H9 (cell line): ENCODE data around the gene NAPB. TPM values are rescaled to one million over a fixed set of nuclear protein-coding genes. Genes with fewer than 3 reads are reported as not detected.

Source experiments
- DNase-seq: peaks from one replicate; pipeline ENCODE4 v3.0.0-alpha.2; 2017
- H2AFZ ChIP-seq: one replicate; pipeline ENCODE4 v1.6.1; 2013; ENCODE audit warnings: mild to moderate bottlenecking, low read length, control low read depth, moderate library complexity
- H2AK5ac ChIP-seq: 2 replicates; pipeline ENCODE4 v1.6.1; 2013; ENCODE audit warnings: low read length, control low read depth, mixed read lengths; ENCODE audit not compliant: insufficient read length
- H2BK120ac ChIP-seq: one replicate; pipeline ENCODE4 v1.6.1; 2013; ENCODE audit warnings: low read depth, mild to moderate bottlenecking, low read length, control low read depth, inconsistent platforms; ENCODE audit not compliant: poor library complexity, severe bottlenecking
- H2BK12ac ChIP-seq: 2 replicates; pipeline ENCODE4 v1.6.1; 2013; ENCODE audit warnings: low read length, control low read depth, mixed read lengths, low read depth; ENCODE audit not compliant: insufficient read length
- H2BK15ac ChIP-seq: 2 replicates; pipeline ENCODE4 v1.6.1; 2013; ENCODE audit warnings: low read depth, low read length, control low read depth
- H2BK20ac ChIP-seq: one replicate; pipeline ENCODE4 v1.6.1; 2013; ENCODE audit warnings: low read depth, mild to moderate bottlenecking, low read length, control low read depth, inconsistent platforms; ENCODE audit not compliant: poor library complexity, severe bottlenecking
- H2BK5ac ChIP-seq: 2 replicates; pipeline ENCODE4 v1.6.1; 2013; ENCODE audit warnings: low read length, control low read depth, mixed read lengths; ENCODE audit not compliant: insufficient read length
- H3K14ac ChIP-seq: 2 replicates; pipeline ENCODE4 v1.6.1; 2013; ENCODE audit warnings: low read length, control low read depth; ENCODE audit not compliant: insufficient read depth
- H3K18ac ChIP-seq: 2 replicates; pipeline ENCODE4 v1.6.1; 2013; ENCODE audit warnings: low read depth, mild to moderate bottlenecking, mixed read lengths, low read length, control low read depth; ENCODE audit not compliant: insufficient read length
- H3K23ac ChIP-seq: 2 replicates; pipeline ENCODE4 v1.6.1; 2013; ENCODE audit warnings: low read length, control low read depth, mixed read lengths, low read depth; ENCODE audit not compliant: insufficient read length
- H3K23me2 ChIP-seq: 2 replicates; pipeline ENCODE4 v1.6.1; 2013; ENCODE audit warnings: low read depth, mild to moderate bottlenecking, mixed read lengths, low read length, control low read depth; ENCODE audit not compliant: insufficient read length, poor library complexity, severe bottlenecking
- H3K27ac ChIP-seq: 2 replicates; pipeline ENCODE4 v1.5.1; 2013; ENCODE audit warnings: low read length, control low read depth, mixed read lengths, low read depth; ENCODE audit not compliant: insufficient read length
- H3K27me3 ChIP-seq: 2 replicates; pipeline ENCODE4 v1.6.1; 2013; ENCODE audit warnings: low read length, control low read depth, inconsistent platforms; ENCODE audit not compliant: insufficient read depth
- H3K4ac ChIP-seq: 2 replicates; pipeline ENCODE4 v1.6.1; 2013; ENCODE audit warnings: low read depth, mild to moderate bottlenecking, control low read depth, inconsistent platforms, low read length, moderate library complexity
- H3K4me1 ChIP-seq: 2 replicates; pipeline ENCODE4 v1.6.1; 2013; ENCODE audit warnings: low read length, control low read depth, inconsistent platforms; ENCODE audit not compliant: insufficient read depth
- H3K4me2 ChIP-seq: 2 replicates; pipeline ENCODE4 v1.6.1; 2013; ENCODE audit warnings: low read length, control low read depth, mixed read lengths; ENCODE audit not compliant: insufficient read length, insufficient read depth
- H3K56ac ChIP-seq: 2 replicates; pipeline ENCODE4 v1.6.1; 2013; ENCODE audit warnings: low read depth, mild to moderate bottlenecking, mixed read lengths, low read length, control low read depth; ENCODE audit not compliant: insufficient read length
- H3K79me1 ChIP-seq: 2 replicates; pipeline ENCODE4 v1.6.1; 2013; ENCODE audit warnings: low read depth, mild to moderate bottlenecking, moderate library complexity, low read length, control low read depth, inconsistent platforms; ENCODE audit not compliant: insufficient read depth, poor library complexity, severe bottlenecking
- H3K79me2 ChIP-seq: 2 replicates; pipeline ENCODE4 v1.6.1; 2013; ENCODE audit warnings: low read length, control low read depth, inconsistent platforms; ENCODE audit not compliant: insufficient read depth
- H3K9ac ChIP-seq: 2 replicates; pipeline ENCODE4 v1.6.1; 2013; ENCODE audit warnings: low read length, control low read depth, mixed read lengths; ENCODE audit not compliant: insufficient read length; ENCODE audit errors: extremely low read depth
- H3K9me3 ChIP-seq: one replicate; pipeline ENCODE4 v1.6.1; 2013; ENCODE audit warnings: low read depth, low read length, inconsistent platforms; ENCODE audit not compliant: control insufficient read depth
- H3T11ph ChIP-seq: one replicate; pipeline ENCODE4 v1.6.1; 2013; ENCODE audit warnings: mild to moderate bottlenecking, low read length, control low read depth, inconsistent platforms
- H4K20me1 ChIP-seq: one replicate; pipeline ENCODE4 v1.6.1; 2013; ENCODE audit not compliant: control insufficient read depth, insufficient read length, insufficient read depth
- H4K5ac ChIP-seq: 2 replicates; pipeline ENCODE4 v1.6.1; 2013; ENCODE audit warnings: low read depth, mild to moderate bottlenecking, mixed read lengths, low read length, control low read depth; ENCODE audit not compliant: insufficient read length
- H4K8ac ChIP-seq: replicated peaks from 2 replicates; pipeline ENCODE4 v1.6.1; 2013; ENCODE audit warnings: low read length, control low read depth, mixed read lengths, low read depth; ENCODE audit not compliant: insufficient read length
- H4K91ac ChIP-seq: 2 replicates; pipeline ENCODE4 v1.6.1; 2013; ENCODE audit warnings: low read depth, mild to moderate bottlenecking, moderate library complexity, mixed read lengths, low read length, control low read depth; ENCODE audit not compliant: insufficient read length
- H3K27ac Mint-ChIP-seq, 3 experiments: 2 replicates in 2 of 3; 3 replicates in 1 of 3; pipeline ENCODE4 v1.8.0; 2020 to 2021; ENCODE audit warnings: mixed read lengths in 3 of 3, mild to moderate bottlenecking in 1 of 3, moderate library complexity in 1 of 3
- H3K27me3 Mint-ChIP-seq: 2 replicates; pipeline ENCODE4 v1.8.0; 2021; ENCODE audit warnings: low read depth, mild to moderate bottlenecking, moderate library complexity, mixed read lengths
- H3K36me3 Mint-ChIP-seq, 3 experiments: 2 replicates in 2 of 3; 3 replicates in 1 of 3; pipeline ENCODE4 v1.8.0; 2020 to 2021; ENCODE audit warnings: low read depth in 3 of 3, mixed read lengths in 3 of 3; ENCODE audit not compliant: insufficient read depth in 1 of 3
- H3K4me1 Mint-ChIP-seq, 2 experiments: 2 replicates each; pipeline ENCODE4 v1.8.0; 2020; ENCODE audit warnings: mixed read lengths in 2 of 2
- H3K4me3 Mint-ChIP-seq, 2 experiments: 2 replicates in 1 of 2; 3 replicates in 1 of 2; pipeline ENCODE4 v1.8.0; 2020 to 2021; ENCODE audit warnings: mild to moderate bottlenecking in 2 of 2, mixed read lengths in 2 of 2, moderate library complexity in 1 of 2
- H3K9me3 Mint-ChIP-seq, 2 experiments: 2 replicates in 1 of 2; 3 replicates in 1 of 2; pipeline ENCODE4 v1.8.0; 2020; ENCODE audit warnings: mild to moderate bottlenecking in 2 of 2, mixed read lengths in 2 of 2, moderate library complexity in 1 of 2
- WGBS: extraction: QIAGEN DNeasy Blood & Tissue Kit; methylation state at CpG from one replicate; pipeline ENCODE4 v1.1.7; 2013; ENCODE audit warnings: missing lambda C conversion rate, low lambda C conversion rate, mixed read lengths; ENCODE audit not compliant: insufficient read length; ENCODE audit errors: extremely low coverage; 5-methylcytosine and 5-hydroxymethylcytosine counted together
- total RNA-seq: library from RNA; stranded (reverse); gene quantifications from 2 replicates; pipeline ENCODE4 v1.2.1, GENCODE V29; 2021
- TF ChIP-seq, protein P1 (sequence below): fragments of 200-600 bp; sonication (generic); conservative IDR thresholded peaks from 3 replicates; pipeline ENCODE4 v1.8.0; 2021; ENCODE audit warnings: antibody characterized with exemption, mild to moderate bottlenecking

Gene NAPB
- total RNA-seq, 1 experiment from 2014 or later, result 10.4 TPM

DNA sequence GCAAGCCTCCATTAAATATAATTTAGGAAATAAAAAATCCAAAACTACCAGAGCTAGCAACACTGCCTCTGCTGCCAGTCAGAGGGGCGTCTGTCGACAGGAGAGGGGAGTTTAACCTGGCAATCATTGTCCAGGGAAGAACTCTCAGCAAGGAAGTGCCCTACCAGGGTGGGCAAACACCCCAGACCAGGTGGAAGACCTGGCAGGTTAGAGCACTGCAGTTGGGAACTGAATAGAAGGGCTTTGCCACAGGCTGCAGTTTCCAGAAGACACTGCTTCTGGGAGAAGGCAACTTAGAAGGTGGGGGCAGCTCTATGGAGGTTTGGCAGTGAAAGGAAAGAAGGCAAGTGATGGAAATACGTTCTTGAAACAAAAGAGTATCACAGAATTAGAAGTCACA, 11.5 kb downstream of the NAPB start:
- H3K27ac Mint-ChIP-seq, result no peak overlapping the region
- Histone ChIP-seq H4K8ac (no peak overlapping the region), H2BK15ac (no peak overlapping the region), H3K27me3 (no peaks in the 10 kb centered on the region), H2AFZ (no peak overlapping the region), H2BK5ac (no peak overlapping the region), H3K4me1 (no peaks in the 10 kb centered on the region; the same call in 1 of the 2 replicates), H4K5ac (no peak overlapping the region), H3K14ac (no peak overlapping the region), H3T11ph (no peak overlapping the region), H3K56ac (no peak overlapping the region), H3K23ac (no peak overlapping the region), H3K9me3 (no peaks in the 10 kb centered on the region), H3K79me2 (peaks cover 15% of the 10 kb centered on the region; the same call in 1 of the 2 replicates), H2BK120ac (no peak overlapping the region), H3K79me1 (peaks cover 6% of the 10 kb centered on the region), H3K18ac (no peak overlapping the region), H4K91ac (no peak overlapping the region), H3K27ac (no peak overlapping the region), H2BK12ac (no peak overlapping the region), H3K23me2 (no peaks in the 10 kb centered on the region), H3K9ac (no peak overlapping the region), H4K20me1 (no peaks in the 10 kb centered on the region), H2BK20ac (no peak overlapping the region), H2AK5ac (no peak overlapping the region), H3K4ac (no peak overlapping the region), H3K4me2 (no peak overlapping the region)
- H3K36me3 Mint-ChIP-seq, result no peaks in the 10 kb centered on the region; a peak in 1 of 7 replicates
- H3K9me3 Mint-ChIP-seq, result no peaks in the 10 kb centered on the region
- no peaks in the 10 kb centered on the region for H3K27me3 Mint-ChIP-seq
- TF ChIP-seq, protein P1, sequence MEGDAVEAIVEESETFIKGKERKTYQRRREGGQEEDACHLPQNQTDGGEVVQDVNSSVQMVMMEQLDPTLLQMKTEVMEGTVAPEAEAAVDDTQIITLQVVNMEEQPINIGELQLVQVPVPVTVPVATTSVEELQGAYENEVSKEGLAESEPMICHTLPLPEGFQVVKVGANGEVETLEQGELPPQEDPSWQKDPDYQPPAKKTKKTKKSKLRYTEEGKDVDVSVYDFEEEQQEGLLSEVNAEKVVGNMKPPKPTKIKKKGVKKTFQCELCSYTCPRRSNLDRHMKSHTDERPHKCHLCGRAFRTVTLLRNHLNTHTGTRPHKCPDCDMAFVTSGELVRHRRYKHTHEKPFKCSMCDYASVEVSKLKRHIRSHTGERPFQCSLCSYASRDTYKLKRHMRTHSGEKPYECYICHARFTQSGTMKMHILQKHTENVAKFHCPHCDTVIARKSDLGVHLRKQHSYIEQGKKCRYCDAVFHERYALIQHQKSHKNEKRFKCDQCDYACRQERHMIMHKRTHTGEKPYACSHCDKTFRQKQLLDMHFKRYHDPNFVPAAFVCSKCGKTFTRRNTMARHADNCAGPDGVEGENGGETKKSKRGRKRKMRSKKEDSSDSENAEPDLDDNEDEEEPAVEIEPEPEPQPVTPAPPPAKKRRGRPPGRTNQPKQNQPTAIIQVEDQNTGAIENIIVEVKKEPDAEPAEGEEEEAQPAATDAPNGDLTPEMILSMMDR, result no peak
- no peak for DNase-seq
- H3K4me1 Mint-ChIP-seq, result peaks cover 6 to 20% of the 10 kb centered on the region in 2 experiments
- no peak overlapping the region for H3K4me3 Mint-ChIP-seq
- no CpG with 5 or more reads among the region's 3 CpGs for WGBS
